Naive thymus-derived CD8-positive, alpha-beta T cell (primary cell): ENCODE data around the gene NIP7. TPM values are rescaled to one million over a fixed set of nuclear protein-coding genes. Genes with fewer than 3 reads are reported as not detected.

Source experiments
- ATAC-seq, 2 donors: fragments of 150-1000 bp; cut with Tn5 transposase in 1 of 2; sonication (Bioruptor Pico), chemical (Tn5 transposase) in 1 of 2; 1 replicate in 1 of 2; 2 replicates in 1 of 2; pipeline ENCODE4 v1.10.0; 2021; ENCODE audit warnings: mild to moderate bottlenecking in 2 of 2, moderate library complexity in 2 of 2
- POLR2A ChIA-PET: fragments of 350-600 bp; sonication (Branson Sonifier 250); formaldehyde crosslinking; loops from one replicate; lab custom pipeline; 2021; ENCODE audit warnings: antibody characterized with exemption; lab: Charles Lee
- DNase-seq, 10 donors: peaks; one replicate each; pipeline versions ENCODE4 v3.0.0 to v3.0.0-alpha.2; 2020 to 2022
- H3K27ac Mint-ChIP-seq, 10 donors: one replicate each; pipeline ENCODE4 v1.8.0; 2020 to 2022; ENCODE audit warnings: mild to moderate bottlenecking in 10 of 10, mixed read lengths in 10 of 10, moderate library complexity in 4 of 10, inconsistent platforms in 1 of 10
- H3K27me3 Mint-ChIP-seq, 5 donors: one replicate each; pipeline ENCODE4 v1.8.0; 2021 to 2022; ENCODE audit warnings: mixed read lengths in 5 of 5
- H3K36me3 Mint-ChIP-seq, 3 donors: one replicate each; pipeline ENCODE4 v1.8.0; 2020 to 2022; ENCODE audit warnings: mixed read lengths in 3 of 3, mild to moderate bottlenecking in 2 of 3, inconsistent platforms in 1 of 3
- H3K4me1 Mint-ChIP-seq, 4 donors: one replicate each; pipeline ENCODE4 v1.8.0; 2021 to 2022; ENCODE audit warnings: mixed read lengths in 4 of 4
- H3K4me3 Mint-ChIP-seq, 10 donors: one replicate each; pipeline ENCODE4 v1.8.0; 2020 to 2022; ENCODE audit warnings: mild to moderate bottlenecking in 10 of 10, mixed read lengths in 10 of 10, moderate library complexity in 6 of 10, inconsistent platforms in 1 of 10
- H3K9me3 Mint-ChIP-seq, 9 donors: one replicate each; pipeline ENCODE4 v1.8.0; 2020 to 2022; ENCODE audit warnings: mixed read lengths in 9 of 9, mild to moderate bottlenecking in 3 of 9, inconsistent platforms in 1 of 9, moderate library complexity in 1 of 9
- polyA plus RNA-seq, 3 donors: library from polyadenylated mRNA; unstranded; fragments of 300-500 nt; fragmentation: Illumina TruSeq; gene quantifications; one replicate each; pipeline ENCODE4 v1.2.3, GENCODE V29; 2021
- total RNA-seq, 8 experiments: library from RNA in 2 of 8; stranded (reverse) in 2 of 8; gene quantifications; one replicate each; pipeline ENCODE4 v1.2.3 and lab custom pipeline; 2021 to 2026

NIP7 gene
- total and polyA plus RNA-seq, 5 experiments from 2014 or later: 17.6 to 34.4 (median 24.8) TPM

DNA sequence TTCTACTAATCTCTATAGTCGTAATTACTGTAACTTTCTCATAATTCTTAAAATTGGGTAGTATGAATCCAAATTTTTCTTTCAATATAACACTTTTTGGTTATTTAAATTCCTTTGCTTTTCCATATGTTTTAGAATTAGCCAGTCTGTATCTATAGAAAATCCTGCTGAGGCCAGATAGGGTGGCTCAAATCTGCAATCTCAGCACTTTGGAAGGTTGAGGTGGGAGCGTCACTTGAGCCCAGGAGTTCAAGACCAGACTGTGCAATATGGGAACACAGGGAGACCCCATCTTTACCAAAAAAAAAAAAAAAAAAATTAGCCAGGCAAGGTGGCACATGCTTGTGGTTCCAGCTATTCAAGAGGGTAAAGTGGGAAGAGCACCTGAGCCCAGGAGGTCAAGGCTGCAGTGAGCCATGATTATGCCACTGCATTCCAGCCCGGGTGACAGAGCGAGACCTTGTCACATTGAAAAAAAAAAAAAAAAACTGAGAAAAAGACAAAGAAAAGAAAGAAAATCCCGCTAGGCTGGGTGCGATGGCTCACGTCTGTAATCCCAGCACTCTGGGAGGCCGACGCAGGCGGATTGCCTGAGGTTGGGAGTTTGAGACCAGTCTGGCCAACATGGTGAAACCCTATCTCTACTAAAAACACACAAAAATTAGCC is 37.0 kb downstream of the NIP7 start:
- H3K4me3 Mint-ChIP-seq: no peak overlapping the region
- no peaks in the 10 kb centered on the region for H3K9me3 Mint-ChIP-seq
- no peak for ATAC-seq
- no peak for DNase-seq
- H3K27ac Mint-ChIP-seq: peak overlapping the region in 1 of 10 donors; percentile 73
- H3K4me1 Mint-ChIP-seq: peaks cover 3 to 29% (median 23%) of the 10 kb centered on the region in 4 donors
- POLR2A ChIA-PET: no interaction called here
- H3K36me3 Mint-ChIP-seq: peaks cover 0 to 73% (median 6%) of the 10 kb centered on the region in 3 donors
- no peaks in the 10 kb centered on the region for H3K27me3 Mint-ChIP-seq

DNA sequence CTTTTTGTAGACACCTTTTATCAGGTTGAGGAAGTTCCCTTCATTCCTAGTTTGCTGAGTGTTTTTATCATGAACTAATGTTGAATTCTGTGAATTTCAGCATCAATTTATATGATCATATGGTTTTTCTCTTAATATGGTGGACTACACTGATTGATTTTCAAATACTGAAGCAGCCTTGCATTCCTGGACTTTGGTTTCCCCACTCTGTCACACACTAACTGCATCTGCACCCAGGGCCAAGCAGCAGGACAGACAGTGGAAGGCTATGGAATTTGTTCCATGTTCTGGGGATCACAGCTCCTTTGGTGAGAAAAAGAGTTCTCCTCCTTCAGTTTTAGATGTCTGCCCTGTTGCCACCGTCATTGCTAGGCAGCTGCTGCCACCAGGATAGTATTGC is 38.5 kb downstream of the NIP7 start:
- Mint-ChIP-seq H3K9me3 (no peaks in the 10 kb centered on the region), H3K27ac (peak overlapping the region in 7 of 10 donors; percentile 3 to 93 (median 30)), H3K27me3 (no peaks in the 10 kb centered on the region), H3K36me3 (peaks cover 0 to 73% (median 12%) of the 10 kb centered on the region in 3 donors), H3K4me3 (no peak overlapping the region), H3K4me1 (peaks cover 4 to 30% (median 28%) of the 10 kb centered on the region in 4 donors)
- ATAC-seq: no peak
- POLR2A ChIA-PET: interaction anchor here (0.6 kb wide), 2 partner anchors 36 to 44 kb away, joined by 3 read pairs; no protein-coding TSS in a partner anchor
- DNase-seq: no peak

DNA sequence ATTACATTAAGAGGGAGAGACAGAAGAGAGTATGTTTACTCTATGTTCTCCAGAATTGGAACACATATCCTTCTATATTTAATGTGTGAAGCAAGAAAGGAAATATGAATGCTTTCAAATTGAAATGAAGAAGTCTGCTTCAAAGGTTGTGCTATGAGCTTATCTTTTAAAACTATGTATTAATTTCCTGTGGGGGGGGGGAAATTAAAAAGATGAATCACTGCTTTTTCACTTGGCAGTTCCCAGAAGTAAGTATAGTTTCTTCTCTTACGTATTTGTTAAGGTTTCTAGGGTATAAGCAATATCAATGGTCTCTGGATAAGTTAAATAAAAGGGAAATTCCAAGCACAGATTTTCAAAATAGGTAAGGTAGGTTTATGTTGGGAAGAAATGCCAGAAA is 39.2 kb downstream of the NIP7 start:
- H3K4me1 Mint-ChIP-seq: peaks cover 6 to 32% (median 28%) of the 10 kb centered on the region in 4 donors
- peaks cover 0 to 73% (median 12%) of the 10 kb centered on the region in 3 donors for H3K36me3 Mint-ChIP-seq
- POLR2A ChIA-PET: interaction anchor here (0.6 kb wide), 2 partner anchors 37 to 45 kb away, joined by 3 read pairs; no protein-coding TSS in a partner anchor
- no peaks in the 10 kb centered on the region for H3K27me3 Mint-ChIP-seq
- H3K9me3 Mint-ChIP-seq: no peaks in the 10 kb centered on the region
- ATAC-seq (no peak), DNase-seq (no peak)
- peak overlapping the region in 7 of 10 donors; percentile 11 to 83 (median 61) for H3K27ac Mint-ChIP-seq
- no peak overlapping the region for H3K4me3 Mint-ChIP-seq

DNA sequence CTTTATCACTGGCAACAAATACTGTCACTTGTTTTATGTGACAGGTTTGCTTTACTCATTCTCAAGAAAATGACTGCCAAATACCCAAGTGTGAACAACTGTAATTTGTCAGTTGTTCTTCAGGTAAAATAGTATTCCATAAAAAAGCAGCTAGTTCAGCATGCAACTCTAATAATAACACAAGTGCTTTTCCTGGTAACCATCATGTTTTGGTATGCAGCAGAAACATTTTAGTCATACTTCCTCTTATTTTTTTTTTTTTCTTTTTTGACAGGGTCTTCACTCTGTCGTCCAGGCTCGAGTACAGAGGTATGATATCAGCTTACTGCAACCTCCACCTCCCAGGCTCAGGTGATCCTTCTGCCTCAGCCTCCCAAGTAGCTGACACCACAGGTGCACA is 41.7 kb downstream of the NIP7 start:
- no peak overlapping the region for H3K4me3 Mint-ChIP-seq
- peaks cover 0 to 73% (median 14%) of the 10 kb centered on the region in 3 donors for H3K36me3 Mint-ChIP-seq
- peaks cover 14 to 46% (median 45%) of the 10 kb centered on the region in 4 donors for H3K4me1 Mint-ChIP-seq
- H3K27ac Mint-ChIP-seq: peak overlapping the region in 2 of 10 donors; percentile 48 to 49
- ATAC-seq: no peak
- no peaks in the 10 kb centered on the region for H3K27me3 Mint-ChIP-seq
- no peak for DNase-seq
- H3K9me3 Mint-ChIP-seq: no peaks in the 10 kb centered on the region
- POLR2A ChIA-PET: no interaction called here

DNA sequence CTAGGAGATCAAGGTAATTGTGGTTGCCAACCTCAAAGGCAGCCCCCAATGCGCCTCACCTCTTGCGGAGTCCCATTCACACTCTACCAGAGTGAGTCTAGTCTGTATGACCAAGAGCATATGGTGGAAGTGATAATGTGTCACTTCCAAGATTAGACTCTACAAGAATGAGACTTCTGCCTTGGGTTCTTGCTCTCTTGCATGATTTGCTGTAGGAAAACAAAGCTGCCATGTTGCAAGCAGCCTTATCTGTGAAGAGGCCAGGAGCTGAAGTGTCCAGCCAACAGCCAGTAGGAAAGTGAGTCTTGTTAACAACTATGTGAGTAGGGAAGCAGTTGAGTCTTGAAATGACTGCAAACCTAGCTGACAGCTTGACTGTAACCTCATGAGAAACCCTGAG is 42.8 kb downstream of the NIP7 start:
- H3K4me3 Mint-ChIP-seq: peak overlapping the region in 3 of 10 donors; percentile 3 to 44 (median 12)
- ATAC-seq (no peak), DNase-seq (no peak)
- H3K4me1 Mint-ChIP-seq: peaks cover 14 to 46% (median 45%) of the 10 kb centered on the region in 4 donors
- POLR2A ChIA-PET: interaction anchor here (0.6 kb wide), 1 partner anchor 261 kb away, joined by 4 read pairs; no protein-coding TSS in a partner anchor
- no peaks in the 10 kb centered on the region for H3K27me3 Mint-ChIP-seq
- H3K9me3 Mint-ChIP-seq: no peaks in the 10 kb centered on the region
- H3K36me3 Mint-ChIP-seq: peaks cover 0 to 64% (median 14%) of the 10 kb centered on the region in 3 donors
- H3K27ac Mint-ChIP-seq: peak overlapping the region in 5 of 10 donors; percentile 5 to 56 (median 45)

DNA sequence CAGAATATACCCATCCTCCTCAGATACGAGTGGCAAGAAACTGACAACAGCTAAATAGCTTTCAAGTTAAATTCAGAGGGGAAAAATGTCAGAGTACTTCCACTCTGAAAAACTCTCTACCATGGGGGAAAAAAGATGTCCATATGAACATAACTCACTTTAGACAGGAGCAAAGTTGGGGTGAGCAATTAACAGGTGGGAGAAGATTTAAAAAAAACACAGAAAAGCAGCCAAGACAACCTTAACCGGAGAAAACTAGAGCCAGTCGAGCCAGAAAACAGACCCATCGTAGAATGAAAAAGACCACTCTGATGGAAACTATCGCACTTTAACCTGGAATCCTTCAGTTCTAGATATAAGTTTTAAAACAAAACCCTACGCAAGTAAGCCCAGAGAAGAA is 45.4 kb downstream of the NIP7 start:
- Mint-ChIP-seq H3K4me1 (peaks cover 12 to 38% (median 34%) of the 10 kb centered on the region in 4 donors), H3K27me3 (no peaks in the 10 kb centered on the region), H3K4me3 (peak overlapping the region; percentile 71 to 98 (median 90)), H3K36me3 (peaks cover 0 to 42% (median 8%) of the 10 kb centered on the region in 3 donors), H3K9me3 (no peaks in the 10 kb centered on the region), H3K27ac (peak overlapping the region; percentile 92 to 99 (median 95))
- POLR2A ChIA-PET: interaction anchor here (1.4 to 1.5 kb wide), 2 partner anchors 12 kb away, joined by 3 to 5 read pairs; no protein-coding TSS in a partner anchor
- DNase-seq (peak in 1 of 10 donors; percentile 6), ATAC-seq (no peak)

DNA sequence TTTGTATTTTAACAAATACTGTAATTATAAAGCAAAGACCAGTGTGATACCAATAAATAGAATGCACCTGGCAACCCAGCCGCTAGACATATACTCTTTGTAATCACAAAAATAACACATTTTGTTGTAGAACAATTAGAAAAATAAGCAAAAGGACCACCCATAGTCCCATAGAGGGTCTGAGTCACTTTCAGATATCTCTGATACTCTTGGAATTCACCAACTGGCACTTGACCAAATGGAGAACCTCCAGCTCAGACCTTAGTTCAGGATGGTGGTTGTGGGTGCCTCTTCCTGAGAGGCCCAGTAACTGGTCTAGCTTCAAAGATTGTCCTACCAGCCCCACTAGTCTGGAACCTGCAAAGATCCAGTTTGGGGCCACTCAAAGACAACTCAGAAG is 47.0 kb downstream of the NIP7 start:
- peaks cover 0 to 26% (median 8%) of the 10 kb centered on the region in 3 donors for H3K36me3 Mint-ChIP-seq
- peak overlapping the region in 9 of 10 donors; percentile 90 to 97 (median 95) for H3K27ac Mint-ChIP-seq
- no peaks in the 10 kb centered on the region for H3K27me3 Mint-ChIP-seq
- H3K4me3 Mint-ChIP-seq: peak overlapping the region in 9 of 10 donors; percentile 87 to 96 (median 93)
- ATAC-seq (no peak), DNase-seq (no peak)
- POLR2A ChIA-PET: interaction anchor here (0.7 to 1.5 kb wide), 8 partner anchors 10 to 368 kb away, joined by 3 to 4 read pairs (median 3); partner anchors contain the start of genes CYB5B and NOB1
- H3K4me1 Mint-ChIP-seq: peaks cover 12 to 36% (median 30%) of the 10 kb centered on the region in 4 donors
- no peaks in the 10 kb centered on the region for H3K9me3 Mint-ChIP-seq

Other genes starting within 250 kb of the NIP7 start
- 1 to 10 TPM; 3.4 to 4.0 TPM for gene HAS3, start 234.1 kb upstream of the NIP7 start, total RNA-seq
- gene HAS3, start 234.1 kb upstream of the NIP7 start, polyA plus RNA-seq: under 1 TPM; 0.07 to 0.55 (median 0.11) TPM
- 100 to 1,000 TPM; 126 to 137 TPM for gene CHTF8, start 207.2 kb upstream of the NIP7 start, total RNA-seq
- 100 to 1,000 TPM; 165 to 192 (median 184) TPM for gene CHTF8, start 207.2 kb upstream of the NIP7 start, polyA plus RNA-seq
- gene UTP4, start 207.1 kb upstream of the NIP7 start, total RNA-seq: 10 to 100 TPM; 41.8 to 44.5 TPM
- gene UTP4, start 207.1 kb upstream of the NIP7 start, polyA plus RNA-seq: 10 to 100 TPM; 72.4 to 77.6 (median 72.8) TPM
- gene SNTB2, start 152.6 kb upstream of the NIP7 start, total RNA-seq: 10 to 100 TPM; 11.0 to 12.9 TPM
- 10 to 100 TPM in 1 of 3 donors, 1 to 10 TPM in 2; 3.7 to 15.0 (median 7.6) TPM for gene SNTB2, start 152.6 kb upstream of the NIP7 start, polyA plus RNA-seq
- gene VPS4A, start 28.4 kb upstream of the NIP7 start, total RNA-seq: 10 to 100 TPM; 51.3 to 52.2 TPM
- gene VPS4A, start 28.4 kb upstream of the NIP7 start, polyA plus RNA-seq: 10 to 100 TPM; 28.4 to 36.1 (median 29.1) TPM
- 10 to 100 TPM; 15.1 to 16.8 TPM for gene PDF, start 9.2 kb upstream of the NIP7 start, total RNA-seq
- 10 to 100 TPM; 12.3 to 17.2 (median 13.8) TPM for gene PDF, start 9.2 kb upstream of the NIP7 start, polyA plus RNA-seq
- gene COG8, start 208 bp upstream of the NIP7 start, total RNA-seq: 10 to 100 TPM; 62.0 to 65.5 TPM
- gene COG8, start 208 bp upstream of the NIP7 start, polyA plus RNA-seq: 10 to 100 TPM; 33.6 to 42.0 (median 39.6) TPM
- 1 to 10 TPM; 4.5 to 5.2 TPM for gene TMED6, start 12.0 kb downstream of the NIP7 start, total RNA-seq
- gene TMED6, start 12.0 kb downstream of the NIP7 start, polyA plus RNA-seq: under 1 TPM in 1 of 3 donors, not detected in 2; 0.43 TPM
- gene TERF2, start 46.2 kb downstream of the NIP7 start, total RNA-seq: 10 to 100 TPM; 51.1 to 59.8 TPM
- 10 to 100 TPM; 22.0 to 30.9 (median 29.7) TPM for gene TERF2, start 46.2 kb downstream of the NIP7 start, polyA plus RNA-seq
- 10 to 100 TPM; 45.6 to 47.3 TPM for gene CYB5B, start 84.8 kb downstream of the NIP7 start, total RNA-seq
- gene CYB5B, start 84.8 kb downstream of the NIP7 start, polyA plus RNA-seq: 10 to 100 TPM; 83.3 to 96.4 (median 90.4) TPM
- 10 to 100 TPM; 29.8 to 32.2 TPM for gene NFAT5, start 226.2 kb downstream of the NIP7 start, total RNA-seq
- gene NFAT5, start 226.2 kb downstream of the NIP7 start, polyA plus RNA-seq: 1 to 10 TPM; 3.8 to 6.7 (median 6.0) TPM